Cardiac muscle cell (in vitro differentiated cells and primary cell): ENCODE results near the gene NDOR1. TPM values are rescaled to one million over a fixed set of nuclear protein-coding genes. Genes with fewer than 3 reads are reported as not detected.
"Not testable (repeated sequence)": the region's sequence is repeated elsewhere in the genome, so short reads cannot be mapped to it uniquely, and the experiment has no call there.

Experiments used
- DNase-seq, 2 donors: peaks; one replicate each; pipeline versions ENCODE4 v3.0.0 to v3.0.0-alpha.2; 2010 to 2017; ENCODE audit warnings: low read depth in 1 of 2, low spot score in 1 of 2
- H3K27ac ChIP-seq: fragments of 200-600 bp; sonication (generic); 2 replicates; pipeline ENCODE4 v1.5.1; 2016
- H3K27me3 ChIP-seq: fragments of 200-600 bp; sonication (generic); 2 replicates; pipeline ENCODE4 v1.6.0; 2016; ENCODE audit warnings: control low read depth
- H3K36me3 ChIP-seq: fragments of 200-600 bp; sonication (generic); 2 replicates; pipeline ENCODE4 v1.5.1; 2016; ENCODE audit warnings: control low read depth
- H3K4me1 ChIP-seq: fragments of 200-600 bp; sonication (generic); 2 replicates; pipeline ENCODE4 v1.8.1; 2017; ENCODE audit warnings: low read depth, mild to moderate bottlenecking, mixed run types
- H3K4me3 ChIP-seq: fragments of 200-600 bp; sonication (generic); 2 replicates; pipeline ENCODE4 v1.5.1; 2016; ENCODE audit warnings: mild to moderate bottlenecking
- H3K9me3 ChIP-seq: fragments of 200-600 bp; sonication (generic); 2 replicates; pipeline ENCODE4 v1.5.1; 2017; ENCODE audit warnings: low read depth, mild to moderate bottlenecking, control low read depth
- CTCF ChIP-seq: IDR thresholded peaks from 2 replicates; pipeline ENCODE4 v1.5.1; 2012; ENCODE audit warnings: low read depth, mild to moderate bottlenecking, low read length
- polyA plus RNA-seq: library from polyadenylated mRNA; unstranded; fragments of >200 nt; fragmentation: Nextera tagmentation; extraction: Ambion mirVana; gene quantifications from 2 replicates; pipeline ENCODE4 v1.2.1, GENCODE V29; 2016
- total RNA-seq: library from RNA; depleted of rRNA; stranded (reverse); fragments of >200 nt; gene quantifications from 2 replicates; pipeline ENCODE4 v1.2.3, GENCODE V29; 2016

Gene NDOR1
- total and polyA plus RNA-seq, 2 experiments from 2014 or later, result 17.5 to 18.1 TPM

GRCh38 chr9:137236238-137236935 lies 30.9 kb downstream of the NDOR1 start:
- TF ChIP-seq CTCF, result peak; percentile 97
- H3K27me3 ChIP-seq, result no peaks in the 10 kb centered on the region
- H3K9me3 ChIP-seq, result no peaks in the 10 kb centered on the region
- no peak overlapping the region for H3K4me3 ChIP-seq
- DNase-seq, result peak; percentile 80 to 96
- peak overlapping the region; percentile 32 for H3K27ac ChIP-seq
- no peaks in the 10 kb centered on the region for H3K36me3 ChIP-seq
- peaks cover 14% of the 10 kb centered on the region for H3K4me1 ChIP-seq

GRCh38 chr9:137236936-137237421 lies 31.5 kb downstream of the NDOR1 start:
- Histone ChIP-seq H3K4me1 (peaks cover 15% of the 10 kb centered on the region), H3K27me3 (no peaks in the 10 kb centered on the region), H3K27ac (peak overlapping the region; percentile 11), H3K4me3 (no peak overlapping the region), H3K36me3 (peaks cover 1% of the 10 kb centered on the region), H3K9me3 (no peaks in the 10 kb centered on the region)
- TF ChIP-seq CTCF, result no peak
- DNase-seq, result no peak

- Histone ChIP-seq H3K36me3 (peaks cover 11% of the 10 kb centered on the region), H3K4me1 (peaks cover 24% of the 10 kb centered on the region), H3K9me3 (no peaks in the 10 kb centered on the region), H3K27ac (no peak overlapping the region), H3K27me3 (no peaks in the 10 kb centered on the region), H3K4me3 (no peak overlapping the region)
- no peak for DNase-seq
- TF ChIP-seq CTCF, result no peak
These were observed 32.5 kb downstream of the NDOR1 start for GRCh38 chr9:137237759-137238726.

- H3K9me3 ChIP-seq, DNase-seq, H3K27me3 ChIP-seq: not testable (repeated sequence)
- Histone ChIP-seq H3K4me3 (peak overlapping the region; percentile 41), H3K4me1 (peaks cover 24% of the 10 kb centered on the region), H3K27ac (peak overlapping the region; percentile 95), H3K36me3 (peaks cover 12% of the 10 kb centered on the region)
These were observed 34.2 kb downstream of the NDOR1 start for GRCh38 chr9:137239541-137240200.

- no peak for TF ChIP-seq CTCF
- Histone ChIP-seq H3K36me3 (peaks cover 12% of the 10 kb centered on the region), H3K27ac (peak overlapping the region; percentile 95), H3K4me1 (peaks cover 24% of the 10 kb centered on the region), H3K4me3 (peak overlapping the region; percentile 41), H3K9me3 (no peaks in the 10 kb centered on the region), H3K27me3 (no peaks in the 10 kb centered on the region)
- peak; percentile 73 to 84 for DNase-seq
These were observed 34.9 kb downstream of the NDOR1 start for GRCh38 chr9:137240318-137240840.
